IPS DF 4.7 (cell line): ENCODE results near the gene FHOD3.
"Not testable (repeated sequence)": the region's sequence is repeated elsewhere in the genome, so short reads cannot be mapped to it uniquely, and the experiment has no call there.

Experiments used
- DNase-seq: peaks from one replicate; pipeline ENCODE4 v3.0.0-alpha.2; 2013; ENCODE audit warnings: low spot score; ENCODE audit errors: extremely low read depth

FHOD3 gene

DNA sequence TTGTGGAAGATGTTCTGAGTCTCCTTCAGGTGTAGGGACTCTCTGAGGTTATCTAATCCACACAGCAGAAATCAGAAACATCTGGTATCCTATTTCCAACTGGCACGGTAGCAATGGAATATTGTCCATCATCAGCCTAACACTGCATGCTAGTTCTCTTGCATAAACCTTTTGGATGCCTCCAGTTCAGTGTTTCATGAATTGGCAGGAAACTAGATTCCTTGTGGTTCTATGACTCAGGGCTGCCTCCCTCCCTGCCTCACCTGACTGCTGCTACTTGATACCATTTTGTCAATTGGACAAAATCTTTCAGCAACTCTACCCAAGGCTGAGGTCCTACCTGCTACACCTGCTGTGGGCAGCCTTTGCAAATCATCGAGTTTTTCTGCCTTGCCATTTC is 400.4 kb downstream of the FHOD3 start:
- DNase-seq: no peak

GRCh38 chr18:36700955-36701354 is 403.4 kb downstream of the FHOD3 start:
- DNase-seq: no peak

- no peak for DNase-seq
These were observed 405.0 kb downstream of the FHOD3 start for GRCh38 chr18:36702401-36703013.

DNA sequence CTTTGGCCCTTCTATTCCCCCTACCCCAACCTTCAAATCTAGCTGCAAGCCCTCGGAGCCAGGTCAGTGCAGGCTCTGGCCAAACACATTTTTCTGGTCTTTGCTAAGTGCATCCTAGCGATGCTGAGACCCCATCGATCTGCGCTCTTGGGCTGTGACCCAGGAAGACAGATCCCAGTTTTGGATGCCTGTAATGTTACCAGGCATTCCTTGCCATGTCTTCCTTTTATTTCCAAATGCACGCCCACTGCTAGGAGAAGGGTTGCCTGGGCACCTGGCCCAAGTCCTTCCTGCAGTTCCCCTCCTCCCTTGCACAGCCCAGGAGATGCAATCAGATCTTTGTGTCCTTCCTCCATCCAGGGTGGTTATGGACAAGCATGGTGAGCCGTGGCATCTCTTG is 406.6 kb downstream of the FHOD3 start:
- no peak for DNase-seq

DNA sequence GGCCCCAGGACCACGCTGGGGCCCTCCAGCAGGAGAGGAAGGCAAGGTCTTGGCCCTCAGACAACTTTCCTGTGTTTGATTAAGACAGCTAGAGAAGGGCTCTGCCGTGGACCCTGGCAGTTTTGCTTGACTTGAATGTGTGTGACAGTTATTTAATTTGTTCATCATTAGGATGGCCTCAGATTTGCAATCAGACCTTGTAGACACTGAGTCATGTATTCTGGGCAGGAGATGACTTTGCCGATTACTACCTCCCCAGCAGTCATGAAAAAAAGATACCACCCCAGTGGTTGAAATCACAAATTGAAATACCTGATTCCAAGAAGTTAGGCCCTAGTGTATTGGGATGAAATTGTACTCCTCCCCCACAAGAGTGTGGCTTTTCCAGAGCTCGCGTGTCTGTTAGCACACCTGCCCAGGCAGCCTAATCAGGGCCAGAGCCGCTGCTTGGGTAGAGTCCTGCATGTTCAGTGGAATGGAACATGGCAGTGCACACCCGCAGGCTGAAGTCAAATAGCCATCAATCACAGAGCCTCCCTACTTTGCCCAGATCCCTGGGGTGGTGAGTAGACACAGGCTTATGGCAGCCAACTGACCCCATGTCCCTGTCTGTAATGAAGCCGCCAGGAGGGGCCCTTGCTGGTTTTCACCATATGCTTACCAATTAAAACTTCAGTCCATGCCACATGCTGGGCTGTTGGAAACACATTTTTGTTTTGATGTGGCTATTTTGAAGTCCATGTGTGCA is 408.8 kb downstream of the FHOD3 start:
- no peak for DNase-seq

DNA sequence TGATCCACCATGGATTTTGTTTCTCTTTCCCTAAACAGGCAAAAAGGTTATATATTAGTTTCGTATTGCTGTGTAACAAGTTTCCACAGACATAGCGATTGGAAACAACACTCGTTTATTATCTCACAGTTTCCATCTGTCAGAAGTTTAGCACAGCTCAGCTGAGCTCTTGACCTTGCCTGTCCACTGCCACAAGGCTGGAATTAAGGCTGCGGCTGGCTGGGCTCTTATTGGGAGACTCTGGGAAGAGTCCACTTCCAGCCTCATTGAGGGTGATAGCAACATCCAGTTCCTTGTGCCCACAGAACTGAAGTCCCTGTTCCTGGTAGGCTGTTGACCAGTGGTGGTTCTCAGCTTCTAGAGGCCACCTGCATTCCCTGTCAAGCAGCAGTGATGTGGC is 410.9 kb downstream of the FHOD3 start:
- no peak for DNase-seq

GRCh38 chr18:36709315-36709714 is 411.8 kb downstream of the FHOD3 start:
- no peak for DNase-seq

- no peak for DNase-seq
These were observed 413.7 kb downstream of the FHOD3 start for GRCh38 chr18:36711014-36711725.

DNA sequence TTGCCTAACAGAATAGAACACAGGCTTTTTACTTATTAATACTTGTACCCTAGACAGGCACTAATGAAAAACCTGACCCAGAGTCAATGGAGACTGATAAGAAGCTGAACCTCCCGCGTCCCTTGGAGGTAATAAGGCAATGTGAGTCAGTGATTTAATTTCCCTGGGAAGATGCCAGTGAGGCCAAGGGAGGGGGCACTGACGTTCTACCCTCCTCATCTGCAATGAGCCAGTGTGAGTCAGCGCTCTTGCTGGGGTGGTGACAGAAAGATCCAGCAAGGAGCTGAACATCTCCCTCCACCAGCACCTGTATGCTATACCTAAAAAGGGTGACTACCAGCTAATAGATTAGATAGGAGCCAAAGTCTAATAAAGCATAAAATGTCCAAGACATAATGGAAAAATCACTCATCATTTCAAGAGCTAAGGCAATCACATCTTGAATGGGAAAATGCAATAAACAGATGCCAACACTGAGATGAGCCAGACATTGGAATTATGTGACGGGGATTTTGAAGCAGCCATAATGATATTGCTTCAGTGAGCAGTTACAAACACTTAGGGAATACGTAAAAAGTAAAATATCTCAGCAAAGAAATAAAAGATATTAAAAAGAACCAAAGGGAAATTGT is 414.4 kb downstream of the FHOD3 start:
- DNase-seq: no peak

DNA sequence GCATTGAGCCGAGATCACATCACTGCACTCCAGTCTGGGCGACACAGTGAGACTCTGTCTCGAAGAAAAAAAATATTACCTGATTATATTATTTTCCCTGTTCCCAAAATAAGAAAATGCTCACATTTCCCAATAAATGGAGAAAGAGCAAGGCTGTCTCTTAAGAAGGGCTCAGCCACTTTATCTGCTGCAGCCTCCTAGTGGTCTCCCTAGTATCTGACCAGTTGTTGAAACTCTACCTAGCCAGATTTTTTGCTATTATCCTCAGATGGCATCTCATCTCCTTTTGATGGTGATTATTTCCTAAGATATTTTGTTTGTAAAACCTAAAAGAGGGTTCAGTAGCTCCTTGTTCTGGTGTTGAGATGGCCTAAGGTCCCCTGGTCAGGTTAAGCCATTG is 417.0 kb downstream of the FHOD3 start:
- DNase-seq: no peak

- DNase-seq: no peak
These were observed 420.1 kb downstream of the FHOD3 start for GRCh38 chr18:36717422-36718110.

DNA sequence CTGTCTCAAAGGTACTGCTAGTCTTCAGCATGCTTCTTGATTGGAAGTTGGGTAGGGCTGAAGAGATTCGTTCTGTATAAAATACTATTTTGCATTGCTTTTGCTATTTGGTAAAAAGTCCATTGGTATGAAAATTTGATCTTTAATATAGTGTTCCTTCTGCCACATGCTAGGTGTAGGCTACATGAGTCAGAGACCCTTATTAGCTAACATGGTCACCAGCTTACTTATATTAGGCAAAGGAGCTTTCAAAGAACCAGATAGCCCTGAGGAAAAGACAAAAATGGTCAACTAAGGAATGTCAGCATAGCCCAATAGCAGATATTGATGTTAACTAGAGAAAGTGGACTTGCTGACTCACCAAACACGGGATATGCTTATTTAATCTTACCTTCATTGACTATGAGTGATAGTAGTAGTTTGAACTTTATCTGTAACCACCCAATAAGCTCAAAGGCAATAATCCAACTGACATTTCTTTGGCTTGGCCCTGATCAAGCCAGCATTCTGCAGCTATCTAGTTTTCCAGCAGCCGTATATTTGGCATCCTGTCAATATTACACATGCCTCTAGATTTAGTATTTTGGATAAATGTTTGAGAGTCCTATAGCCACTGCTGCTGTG is 421.3 kb downstream of the FHOD3 start:
- no peak for DNase-seq

DNA sequence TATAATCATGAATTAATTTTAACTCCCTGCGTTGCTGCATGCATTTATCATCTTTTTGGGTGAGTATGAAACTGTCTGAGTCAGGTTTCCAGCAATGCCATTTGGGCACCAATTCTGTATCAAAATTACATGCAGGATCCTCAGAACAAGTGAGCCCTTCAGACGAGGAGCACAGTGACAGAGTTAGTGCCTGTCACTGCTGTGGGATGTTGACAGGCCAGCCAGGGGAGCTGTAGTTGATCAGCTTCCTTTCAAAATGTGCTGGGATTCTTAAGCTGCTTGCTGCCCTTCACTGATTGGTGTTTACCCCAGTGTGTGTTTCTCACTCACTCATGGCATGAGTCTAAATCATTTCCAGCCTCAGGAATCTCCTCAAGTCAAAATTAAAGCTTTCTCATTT is 422.1 kb downstream of the FHOD3 start:
- DNase-seq: no peak

DNA sequence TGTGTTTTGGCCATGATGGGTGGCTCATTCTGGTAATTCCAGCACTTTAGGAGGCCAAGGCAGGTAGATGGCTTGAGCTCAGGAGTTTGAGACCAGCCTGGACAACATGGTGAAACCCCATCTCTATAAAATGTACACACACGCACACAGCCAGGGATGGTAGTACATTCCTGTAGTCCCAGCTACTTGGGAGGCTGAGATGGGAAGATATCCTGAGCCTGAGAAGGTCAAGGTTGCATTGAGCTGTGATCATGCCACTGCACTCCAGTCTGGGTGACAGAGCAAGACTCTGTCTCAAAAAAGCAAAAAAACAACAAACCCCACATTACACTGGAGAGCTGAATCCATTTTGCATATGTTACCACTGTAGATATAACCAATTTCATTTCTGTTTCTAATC is 423.8 kb downstream of the FHOD3 start:
- not testable (repeated sequence) for DNase-seq

- DNase-seq: no peak
These were observed 426.7 kb downstream of the FHOD3 start for GRCh38 chr18:36724169-36724568.

GRCh38 chr18:36724591-36725001 is 427.1 kb downstream of the FHOD3 start:
- DNase-seq: no peak

- DNase-seq: no peak
These were observed 430.8 kb downstream of the FHOD3 start for GRCh38 chr18:36728345-36728744.

GRCh38 chr18:36729197-36729596 is 431.7 kb downstream of the FHOD3 start:
- no peak for DNase-seq

GRCh38 chr18:36732264-36732663 is 434.8 kb downstream of the FHOD3 start:
- DNase-seq: no peak

GRCh38 chr18:36733150-36733549 is 435.6 kb downstream of the FHOD3 start:
- DNase-seq: no peak

DNA sequence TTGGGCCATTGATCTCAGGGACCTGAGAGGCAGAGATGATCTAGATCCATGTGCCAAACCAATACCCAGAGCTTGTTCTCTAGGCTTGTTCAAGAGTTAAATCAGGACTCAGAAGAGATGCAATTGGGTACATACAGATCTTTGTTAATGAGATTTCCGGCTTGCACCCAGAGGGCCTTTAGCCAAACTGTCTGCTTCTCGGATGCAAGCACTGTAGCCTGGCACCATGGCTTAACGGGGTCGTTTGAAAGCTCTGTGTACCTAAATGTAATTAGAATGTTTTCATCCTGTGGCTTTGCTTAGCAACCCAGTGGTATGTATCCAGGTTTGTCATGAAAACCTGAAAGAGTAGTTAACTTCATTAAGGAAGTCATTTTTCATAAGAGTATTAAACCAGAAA is 437.1 kb downstream of the FHOD3 start:
- no peak for DNase-seq
